NCI-H1048 (cell line): ENCODE measurements around the gene ANKRD29.

Experiments
- DNase-seq: peaks from one replicate; lab custom pipeline; 2025; lab: John Stamatoyannopoulos, UW

The ANKRD29 gene

DNA sequence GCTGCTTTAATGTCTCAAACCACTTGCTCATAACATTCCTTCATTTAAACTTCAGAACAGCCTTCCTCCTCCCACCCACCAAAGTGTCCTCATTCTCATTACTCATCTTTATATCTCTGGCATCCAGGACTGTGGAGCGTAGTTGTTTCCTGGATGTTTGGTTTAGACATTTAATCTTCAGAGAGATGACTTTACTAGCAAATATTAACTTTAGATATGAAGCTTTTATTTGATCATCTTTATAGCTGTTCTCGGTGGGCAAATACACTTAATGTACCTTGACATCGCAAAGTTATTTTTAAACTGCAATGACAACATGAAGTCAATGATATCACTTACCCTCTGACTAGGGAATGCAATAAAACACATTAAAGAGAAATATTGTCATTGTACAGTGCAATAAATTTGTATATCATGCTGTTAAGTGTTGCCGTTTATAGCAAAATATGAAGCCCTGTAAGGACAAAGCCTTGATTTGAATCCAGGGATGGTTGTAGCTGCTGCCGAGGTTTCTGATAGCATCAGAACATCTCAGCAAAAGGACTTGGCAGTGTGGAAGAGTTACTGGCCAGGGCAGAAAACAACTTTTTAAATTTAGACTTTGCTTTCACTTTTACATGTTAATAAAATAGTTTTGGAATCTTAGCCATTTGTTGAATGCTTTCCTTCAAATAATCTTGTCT, 21.9 kb upstream of the ANKRD29 start:
- DNase-seq = no peak

DNA sequence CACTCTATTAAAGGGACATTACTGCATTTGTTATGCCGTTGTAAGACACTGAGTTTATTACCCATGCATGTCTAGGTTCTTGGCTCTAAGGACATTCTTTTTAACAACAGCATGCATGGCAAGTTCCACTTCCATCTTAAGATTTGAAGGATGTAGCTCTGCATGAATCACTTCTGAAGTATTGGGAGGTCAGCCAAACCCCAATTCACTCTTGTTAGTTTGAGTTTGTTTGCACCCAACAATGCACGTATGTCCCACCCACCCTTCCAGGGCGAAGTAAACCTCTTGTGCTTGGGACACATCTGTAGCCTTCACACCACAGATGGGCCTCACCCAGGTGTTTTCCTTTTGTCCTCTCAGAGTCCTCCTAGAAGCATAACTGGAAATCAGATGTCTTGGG, 21.0 kb upstream of the ANKRD29 start:
- no peak for DNase-seq

DNA sequence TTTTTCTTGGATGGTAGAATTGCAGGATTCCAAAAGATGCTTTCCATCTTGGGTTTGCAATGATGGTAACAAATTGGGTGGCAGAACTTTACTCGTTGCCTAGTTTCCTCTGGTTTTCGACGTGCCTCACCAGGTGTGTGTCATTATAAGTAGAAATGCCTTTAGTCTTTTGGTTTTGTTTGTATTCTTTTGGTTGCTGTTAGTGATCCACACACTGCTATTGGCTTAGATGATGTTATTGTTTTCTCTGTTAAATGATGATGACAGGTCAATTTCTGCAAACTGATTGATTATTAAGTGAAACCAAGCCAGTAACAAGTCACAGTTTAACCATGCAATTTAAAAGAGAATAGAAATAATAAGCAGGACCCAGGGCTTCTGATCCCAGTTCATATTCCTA, 20.4 kb upstream of the ANKRD29 start:
- no peak for DNase-seq

GRCh38 chr18:23682472-23682871, 19.8 kb upstream of the ANKRD29 start:
- DNase-seq = no peak

DNA sequence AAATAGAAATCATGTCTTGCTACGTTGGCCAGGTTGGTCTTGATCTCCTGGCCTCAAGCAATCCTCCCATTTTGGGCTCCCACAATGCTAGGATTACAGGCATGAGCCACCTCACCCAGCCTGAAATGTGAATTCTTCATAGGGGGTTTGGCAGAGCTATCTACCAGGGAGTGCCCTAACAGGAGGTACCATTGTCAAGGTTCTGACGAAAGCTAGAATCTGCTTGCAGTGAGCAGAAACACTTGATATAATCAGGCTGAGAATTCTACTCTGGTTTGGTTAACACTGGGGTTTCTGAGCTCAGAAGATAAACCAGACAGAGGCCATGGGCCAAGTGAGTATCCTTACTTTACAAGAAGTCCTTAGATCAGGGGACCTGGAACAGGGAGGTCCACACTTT, 19.3 kb upstream of the ANKRD29 start:
- DNase-seq = no peak

GRCh38 chr18:23675896-23676295, 13.2 kb upstream of the ANKRD29 start:
- no peak for DNase-seq

GRCh38 chr18:23675236-23675635, 12.5 kb upstream of the ANKRD29 start:
- DNase-seq = no peak

- DNase-seq = no peak
Measured at GRCh38 chr18:23673725-23674124, 11.0 kb upstream of the ANKRD29 start.

DNA sequence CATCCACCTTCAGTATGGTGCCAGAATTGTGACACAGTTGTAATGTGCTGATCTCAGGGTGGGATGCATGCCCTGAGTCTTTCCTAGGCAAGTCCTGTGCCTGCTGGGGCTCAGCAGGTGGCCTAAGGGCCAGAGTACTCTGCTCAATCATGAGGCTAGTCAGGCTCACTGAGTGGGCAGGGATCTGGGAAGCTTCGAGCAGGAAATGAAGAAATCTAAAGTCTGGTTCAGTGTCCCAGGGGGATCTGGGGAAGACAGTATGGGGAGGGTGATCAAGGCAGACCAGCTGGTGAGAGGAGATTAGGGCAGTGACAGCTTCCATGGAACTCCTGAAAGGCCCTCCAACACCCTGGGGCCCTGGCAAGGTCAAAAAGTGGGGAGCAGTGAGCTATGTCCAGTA, 8.9 kb upstream of the ANKRD29 start:
- no peak for DNase-seq

- no peak for DNase-seq
Measured at GRCh38 chr18:23669804-23670405, 7.2 kb upstream of the ANKRD29 start.

- no peak for DNase-seq
Measured at GRCh38 chr18:23669202-23669766, 6.6 kb upstream of the ANKRD29 start.

DNA sequence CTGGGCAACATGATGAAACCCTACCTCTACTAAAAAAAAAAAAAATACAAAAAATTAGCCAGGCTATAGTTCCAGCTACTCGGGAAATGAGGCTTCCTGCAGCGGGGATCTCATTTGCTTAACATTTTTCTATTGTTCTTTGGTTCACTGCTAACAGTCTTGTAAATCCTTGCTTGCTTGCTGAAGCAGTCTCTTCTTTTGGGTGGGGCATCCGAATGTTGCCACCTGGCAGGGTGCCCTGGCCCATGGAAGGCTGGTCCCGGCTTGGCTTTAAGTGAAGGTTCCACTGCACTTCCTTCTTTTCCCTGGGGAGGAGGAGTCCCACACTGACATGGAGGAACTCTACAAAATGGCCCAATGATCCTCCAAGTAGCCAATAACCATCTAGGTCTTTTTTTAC, 6.0 kb upstream of the ANKRD29 start:
- DNase-seq = no peak

DNA sequence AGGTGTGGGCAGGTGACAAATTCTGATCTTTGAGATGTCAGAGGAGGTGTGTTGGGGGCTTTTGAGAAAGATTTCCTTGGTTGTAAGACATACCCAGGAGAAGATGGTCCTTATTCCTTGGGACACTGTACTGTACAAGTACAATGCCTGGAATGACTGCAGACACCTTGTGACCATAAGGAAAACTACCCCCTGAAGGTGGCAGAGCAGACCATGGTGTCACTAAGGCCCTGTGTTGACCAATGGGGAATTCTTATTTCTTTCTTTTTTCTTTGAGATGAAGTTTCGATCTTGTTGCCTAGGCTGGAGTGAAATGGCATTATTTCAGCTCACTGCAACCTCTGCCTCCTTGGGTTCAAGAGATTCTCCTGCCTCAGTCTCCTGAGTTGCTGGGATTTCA, 4.4 kb upstream of the ANKRD29 start:
- DNase-seq = no peak

DNA sequence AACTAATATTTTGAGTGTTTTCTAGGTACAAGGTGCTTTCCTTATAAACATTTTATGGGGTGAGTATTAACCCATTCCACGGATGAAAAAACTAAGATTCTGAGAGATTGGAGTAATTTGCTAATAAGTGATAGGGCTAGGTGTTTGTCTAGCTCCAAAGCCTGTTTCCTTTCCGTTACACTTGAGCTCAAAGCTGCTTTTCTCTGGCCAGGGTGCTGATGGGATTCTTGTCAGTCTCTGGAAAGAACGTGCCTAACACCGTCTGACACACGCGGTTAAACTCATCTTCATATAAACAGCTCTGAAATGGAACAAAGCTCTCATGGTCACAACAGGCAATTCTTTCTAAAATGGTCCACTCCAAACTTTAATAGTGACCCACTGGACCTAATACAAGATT, 2.0 kb upstream of the ANKRD29 start:
- no peak for DNase-seq

GRCh38 chr18:23661735-23662308, 889 bp downstream of the ANKRD29 start:
- DNase-seq = no peak

DNA sequence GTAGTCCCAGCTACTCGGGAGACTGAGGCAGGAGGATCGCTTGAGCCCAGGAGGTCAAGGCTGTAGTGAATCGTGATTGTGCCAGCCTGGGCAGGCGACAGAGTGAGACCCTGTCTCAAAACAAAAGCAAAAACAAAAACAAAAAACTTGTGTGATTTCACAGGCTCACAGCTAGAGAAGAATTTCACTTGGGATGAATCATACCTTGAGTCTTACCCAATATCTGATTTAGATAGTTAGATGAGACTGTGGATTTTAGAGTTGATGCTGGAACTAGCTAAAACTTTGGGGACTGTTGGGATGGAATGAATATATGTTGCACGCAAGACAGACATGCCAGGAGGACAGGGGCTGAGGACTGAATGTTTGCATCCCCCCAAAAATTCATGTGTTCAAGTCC, 4.4 kb downstream of the ANKRD29 start:
- DNase-seq = no peak

GRCh38 chr18:23652232-23652631, 10.5 kb downstream of the ANKRD29 start:
- DNase-seq = no peak

DNA sequence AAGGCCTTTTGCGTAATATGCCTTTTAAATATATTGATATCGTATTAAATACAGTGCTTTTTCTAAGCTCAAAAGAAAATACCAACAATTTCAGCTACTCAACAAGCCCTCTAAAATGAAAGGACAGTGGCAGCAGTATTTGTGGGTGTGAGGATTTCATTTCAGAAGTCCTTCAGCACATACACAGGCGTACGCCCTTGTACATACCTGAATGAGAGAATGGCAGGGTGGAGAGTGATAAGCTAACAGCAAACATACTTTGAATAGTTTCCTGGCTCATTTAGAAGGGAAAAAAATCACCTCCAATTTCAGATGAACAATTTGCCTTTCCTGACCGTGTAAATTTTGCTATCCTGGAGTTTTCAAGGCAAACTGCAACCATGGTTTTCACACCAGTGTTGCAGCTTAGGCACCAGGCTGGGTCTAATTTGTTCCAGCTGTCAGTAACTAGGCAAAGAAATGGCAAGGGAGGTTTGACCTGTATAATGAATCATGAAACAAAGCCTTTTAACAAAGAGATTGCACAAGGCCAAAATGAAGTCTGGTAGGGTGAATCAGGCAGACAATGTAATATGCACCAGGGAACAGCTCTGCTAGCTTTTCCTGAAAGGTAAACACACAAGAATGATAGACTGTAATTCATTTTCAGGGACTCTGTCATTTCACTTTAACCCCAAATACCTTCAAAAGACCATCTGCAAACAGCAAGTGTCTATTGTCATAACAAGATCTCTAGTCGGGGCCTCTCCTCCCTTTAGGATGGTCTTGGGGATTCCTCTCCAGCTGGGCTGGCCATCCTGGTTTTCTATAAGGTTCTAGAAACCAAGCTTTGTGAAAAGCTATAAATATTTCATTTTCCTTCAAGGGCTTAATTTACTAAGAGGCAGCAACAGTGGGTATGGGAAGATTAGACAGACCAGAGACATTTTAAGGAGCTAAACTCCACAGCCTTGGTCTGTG, 11.5 kb downstream of the ANKRD29 start:
- no peak for DNase-seq

- DNase-seq = no peak
Measured at GRCh38 chr18:23648940-23649607, 13.6 kb downstream of the ANKRD29 start.

- DNase-seq = no peak
Measured at GRCh38 chr18:23648456-23648855, 14.3 kb downstream of the ANKRD29 start.

DNA sequence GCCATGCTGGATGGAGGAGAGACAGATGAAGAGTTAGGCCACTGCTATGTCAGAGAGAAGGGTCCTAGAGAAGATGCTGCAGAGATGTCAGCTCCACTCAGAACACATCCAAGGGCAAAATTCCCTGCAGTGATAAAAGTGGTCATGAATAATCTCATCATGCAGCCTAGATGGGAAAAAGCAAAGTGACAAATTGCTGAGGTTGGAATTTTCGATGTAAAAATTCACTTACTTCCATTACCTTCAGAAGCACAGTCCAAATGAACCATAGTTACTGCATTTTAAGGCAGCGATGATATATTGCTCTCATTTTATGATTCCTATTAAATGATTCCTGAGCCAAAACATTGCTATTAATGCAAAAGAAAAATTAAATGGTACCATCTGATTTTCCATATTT, 16.4 kb downstream of the ANKRD29 start:
- no peak for DNase-seq
